HG03442 (cell line): ENCODE measurements around the gene COBL.

Experiments used
- ATAC-seq: cut with Tn5 transposase; IDR thresholded peaks from one replicate; pipeline ENCODE4 v1.9.1; 2021; ENCODE audit warnings: mild to moderate bottlenecking, moderate library complexity; ENCODE audit not compliant: unreplicated experiment

Gene COBL

DNA sequence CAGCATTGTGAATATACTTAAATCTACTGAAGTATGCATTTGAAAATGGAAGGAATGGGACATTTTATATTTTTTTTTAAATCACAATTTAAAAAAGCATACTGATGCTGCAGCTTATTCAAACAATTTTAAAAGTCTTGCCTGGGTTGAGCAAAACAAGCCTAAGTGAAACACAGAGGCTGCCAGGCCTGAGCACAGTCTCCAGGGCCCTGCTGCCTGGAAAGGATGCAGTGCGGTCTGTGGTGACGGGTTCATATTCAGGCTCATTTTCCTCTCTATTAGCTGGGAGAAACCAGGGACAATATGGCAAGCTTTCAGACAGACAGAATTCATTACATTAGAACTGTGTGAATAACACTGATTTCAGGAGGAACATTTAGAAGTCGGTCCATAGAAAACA is 251.9 kb downstream of the COBL start:
- no peak for ATAC-seq

- ATAC-seq = no peak
Observed at GRCh38 chr7:51062222-51062987, 254.2 kb downstream of the COBL start.

GRCh38 chr7:51060536-51060935 is 256.1 kb downstream of the COBL start:
- ATAC-seq = no peak

DNA sequence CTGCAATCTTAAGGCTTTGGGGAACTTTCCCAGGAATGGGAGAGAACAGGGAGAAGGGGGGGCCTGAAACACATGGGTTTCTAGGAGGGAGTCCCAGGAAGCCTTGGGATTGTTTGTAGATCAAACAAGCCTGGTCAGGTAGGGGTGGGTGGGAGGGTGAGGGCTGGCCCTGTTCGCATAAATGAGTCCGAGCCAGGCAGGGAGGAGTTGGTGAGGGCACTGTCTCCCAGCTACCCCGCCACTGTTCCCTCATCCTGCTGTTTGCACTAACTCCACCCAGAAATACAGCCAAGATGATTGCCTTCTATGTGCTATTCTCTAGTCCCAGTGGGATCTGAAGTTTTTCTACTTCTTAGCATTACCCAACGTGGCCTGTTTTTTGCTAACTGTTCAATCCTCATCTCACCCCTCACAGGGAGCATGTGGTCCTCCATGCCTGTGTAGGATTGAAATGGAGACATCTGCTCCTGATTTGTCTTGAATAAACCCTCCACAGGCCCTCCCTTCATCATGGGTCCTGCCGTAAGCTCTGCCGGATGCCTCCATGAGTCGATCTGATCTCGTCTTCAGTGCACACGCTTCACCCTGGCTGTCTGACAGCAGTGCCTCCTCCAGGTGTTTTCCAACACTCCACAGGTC is 257.0 kb downstream of the COBL start:
- ATAC-seq = no peak

DNA sequence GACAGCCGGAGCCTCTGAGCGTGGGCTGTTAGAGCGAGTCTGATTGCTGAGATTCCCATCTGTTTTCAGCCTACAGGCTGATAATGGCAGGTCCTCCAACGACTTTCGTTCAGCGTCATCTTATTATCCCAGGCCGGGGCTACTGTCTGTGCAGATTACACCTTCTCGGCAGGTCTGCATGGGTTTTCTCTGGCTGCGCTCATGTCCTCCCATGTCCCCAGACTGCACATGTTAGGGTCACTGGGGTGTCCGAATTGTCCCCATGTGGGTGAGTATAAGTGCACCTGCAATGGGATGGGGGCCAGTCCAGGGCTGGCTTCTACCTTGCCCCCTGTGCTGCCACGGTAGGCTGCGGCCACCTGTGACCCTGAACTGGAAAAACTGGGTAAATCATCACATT is 257.8 kb downstream of the COBL start:
- ATAC-seq = no peak

- no peak for ATAC-seq
Observed at GRCh38 chr7:51055039-51055840, 261.4 kb downstream of the COBL start.

- ATAC-seq = no peak
Observed at GRCh38 chr7:51054231-51054630, 262.4 kb downstream of the COBL start.

- no peak for ATAC-seq
Observed at GRCh38 chr7:51053160-51053925, 263.3 kb downstream of the COBL start.

GRCh38 chr7:51046482-51046881 is 270.1 kb downstream of the COBL start:
- no peak for ATAC-seq

DNA sequence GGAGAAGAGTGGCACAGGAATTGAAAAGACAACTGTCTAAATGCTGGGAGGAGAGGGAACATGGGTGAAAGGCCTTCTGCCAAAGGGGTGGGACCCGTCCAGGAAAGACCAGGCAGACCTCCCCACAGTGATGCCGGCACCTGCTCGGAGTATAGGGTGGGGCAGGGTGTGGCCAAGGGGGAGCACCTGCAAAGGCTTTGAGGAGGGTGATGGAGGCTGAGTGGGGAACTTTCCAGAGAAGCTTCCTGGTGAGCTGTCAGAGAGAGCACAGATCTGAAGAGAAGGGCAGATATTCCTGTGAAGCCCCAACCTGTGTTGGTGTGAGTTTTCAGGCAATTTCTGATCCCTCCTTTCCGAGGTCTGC is 270.5 kb downstream of the COBL start:
- no peak for ATAC-seq

- no peak for ATAC-seq
Observed at GRCh38 chr7:51045319-51046102, 271.1 kb downstream of the COBL start.

- ATAC-seq = no peak
Observed at GRCh38 chr7:51043461-51043860, 273.1 kb downstream of the COBL start.

DNA sequence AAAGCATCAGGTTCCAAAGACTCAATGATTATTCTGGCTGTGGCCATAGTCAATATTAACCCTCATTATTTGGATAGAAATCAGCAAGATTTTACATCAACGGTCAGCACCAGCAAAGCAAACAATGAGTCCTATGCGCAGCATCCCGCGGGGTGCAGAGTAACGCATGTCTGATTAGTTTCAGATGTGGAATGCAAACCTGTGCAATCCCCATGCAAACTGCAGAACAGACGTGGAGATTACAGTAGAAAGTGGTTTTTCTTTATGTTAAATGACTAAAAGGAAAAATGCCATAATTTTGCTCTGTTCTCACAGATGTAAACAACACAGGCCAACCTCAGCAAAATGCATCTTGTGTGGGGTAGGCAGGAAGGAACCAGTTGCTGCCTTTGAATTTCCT is 275.8 kb downstream of the COBL start:
- no peak for ATAC-seq

GRCh38 chr7:51038573-51038972 is 278.0 kb downstream of the COBL start:
- ATAC-seq = no peak

GRCh38 chr7:51035716-51036115 is 280.9 kb downstream of the COBL start:
- ATAC-seq = no peak

GRCh38 chr7:51034521-51035264 is 281.9 kb downstream of the COBL start:
- ATAC-seq = no peak

GRCh38 chr7:51033727-51034520 is 282.7 kb downstream of the COBL start:
- ATAC-seq = no peak

DNA sequence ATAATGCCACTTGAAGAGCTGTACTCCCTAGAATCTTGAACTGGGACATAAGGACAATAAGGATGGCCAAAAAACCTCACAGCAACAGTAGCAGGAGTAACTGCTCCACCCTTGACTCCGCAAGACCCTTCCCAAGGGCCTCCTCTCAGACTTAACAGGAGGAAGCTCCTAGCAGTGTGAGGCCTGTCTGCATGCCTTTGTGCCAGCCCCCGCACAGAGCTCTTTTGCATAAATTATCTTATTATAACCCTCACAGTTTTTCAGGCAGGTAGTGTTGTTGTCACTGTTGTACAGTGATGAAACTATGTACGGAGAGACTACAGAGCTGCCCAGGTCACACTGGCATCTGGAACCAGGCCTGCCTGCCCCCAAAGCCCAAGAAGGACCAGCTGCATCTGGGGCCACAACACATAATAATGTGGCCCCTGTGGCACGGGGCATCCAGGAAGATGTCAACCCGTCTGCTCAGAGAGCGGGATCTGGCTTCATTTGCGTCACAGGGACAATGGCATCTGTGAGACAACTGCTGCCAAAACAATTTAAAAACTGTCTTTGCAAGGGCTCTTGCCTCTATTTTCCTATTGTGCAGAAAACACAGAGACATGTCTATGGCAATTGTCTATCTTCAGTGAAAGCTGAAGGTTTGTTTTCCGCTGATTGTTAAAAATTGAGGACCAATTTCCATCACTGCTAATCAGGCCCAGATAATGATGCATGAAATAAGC is 284.7 kb downstream of the COBL start:
- ATAC-seq = no peak
